K562 (cell line): ENCODE measurements around the gene DGKZ. TPM values are rescaled to one million over a fixed set of nuclear protein-coding genes. Genes with fewer than 3 reads are reported as not detected.
A peak's percentile ranks its signal among the peaks of the same experiment; 100 is the strongest.

Experiments used
- CEBPB ChIP-seq: fragments of 450-650 bp; IDR thresholded peaks from 2 replicates; pipeline ENCODE4 v1.6.1; 2016; ENCODE audit warnings: missing genetic modification characterization, missing compliant biosample characterization
- ETV1 ChIP-seq: fragments of 450-650 bp; conservative IDR thresholded peaks from 2 replicates; pipeline ENCODE4 v1.6.1; 2016; ENCODE audit warnings: missing genetic modification characterization, control low read depth, low read depth, missing compliant biosample characterization
- MECOM ChIP-seq: fragments of 250-450 bp; sonication (Bioruptor Pico); IDR thresholded peaks from 2 replicates; pipeline ENCODE4 v1.8.0; 2022; ENCODE audit warnings: inconsistent platforms
- MEF2D ChIP-seq: conservative IDR thresholded peaks from 2 replicates; pipeline ENCODE4 v1.6.1; 2016; ENCODE audit warnings: low read depth, missing genetic modification characterization, missing compliant biosample characterization
- PRMT5 ChIP-seq: sonication (generic); formaldehyde crosslinking; IDR thresholded peaks from 2 replicates; pipeline ENCODE4 v1.5.0; 2020; ENCODE audit warnings: missing genetic modification reagents
- RBM15 ChIP-seq: fragments of 200-400 bp; formaldehyde crosslinking; IDR thresholded peaks from 2 replicates; pipeline ENCODE4 v1.6.1; 2018; ENCODE audit warnings: mild to moderate bottlenecking, low read length, moderate library complexity; ENCODE audit not compliant: insufficient read depth
- RUNX1 ChIP-seq: sonication (generic); IDR thresholded peaks from 2 replicates; pipeline ENCODE4 v1.6.1; 2016; ENCODE audit warnings: antibody characterized with exemption, low read depth
- SRSF3 ChIP-seq: fragments of 200-400 bp; formaldehyde crosslinking; IDR thresholded peaks from 2 replicates; pipeline ENCODE4 v1.6.1; 2016; ENCODE audit warnings: mild to moderate bottlenecking, low read length, moderate library complexity; ENCODE audit not compliant: insufficient read depth
- TCF7L2 ChIP-seq: fragments of 150-350 bp; IDR thresholded peaks from 2 replicates; pipeline ENCODE4 v1.6.1; 2016; ENCODE audit warnings: low read depth, mild to moderate bottlenecking, low read length, moderate library complexity
- ZNF507 ChIP-seq: conservative IDR thresholded peaks from 2 replicates; pipeline ENCODE4 v1.6.1; 2017; ENCODE audit warnings: missing genetic modification characterization, missing compliant biosample characterization
- polyA plus RNA-seq, 8 experiments: library from polyadenylated mRNA; depleted of rRNA in 4 of 8; stranded (reverse) in 5 of 8; unstranded in 3 of 8; fragments of >200 nt; fragmentation: Nextera tagmentation in 2 of 8; fragmentation: Illumina TruSeq in 1 of 8; extraction: Ambion mirVana in 2 of 8; extraction: Trizol in 1 of 8; gene quantifications; 2 replicates each; pipeline versions ENCODE4 v1.2.1 to v1.2.3, GENCODE V29; 2011 to 2014; ENCODE audit warnings: inconsistent platforms in 1 of 8, missing spikeins in 1 of 8
- total RNA-seq, 7 experiments: library from RNA; depleted of rRNA in 6 of 7; stranded (reverse); fragments of >200 nt in 6 of 7; fragmentation: Illumina TruSeq in 2 of 7; extraction: Trizol in 2 of 7; gene quantifications; 2 replicates each; pipeline versions ENCODE4 v1.2.1 to v1.2.3, GENCODE V29; 2011 to 2021; ENCODE audit warnings: low replicate concordance in 1 of 7
- TF ChIP-seq, protein P1 (sequence below): sonication (generic); formaldehyde crosslinking; IDR thresholded peaks from 2 replicates; pipeline ENCODE4 v1.8.0; 2022; ENCODE audit warnings: mild to moderate bottlenecking, missing genetic modification reagents
- TF ChIP-seq, protein P2 (sequence below): fragments of 450-650 bp; IDR thresholded peaks from 2 replicates; pipeline ENCODE4 v1.6.1; 2016; ENCODE audit warnings: mild to moderate bottlenecking
- TF ChIP-seq, protein P3 (sequence below): fragments of 250-450 bp; sonication (Bioruptor Pico); IDR thresholded peaks from 2 replicates; pipeline ENCODE4 v1.9.0; 2021; ENCODE audit warnings: mild to moderate bottlenecking
- TF ChIP-seq, protein P4 (sequence below), 2 experiments: IDR thresholded peaks; 2 replicates each; pipeline ENCODE4 v1.6.1; 2012; ENCODE audit warnings: improper control_type of control experiment in 2 of 2, low read depth in 2 of 2, low read length in 2 of 2, borderline replicate concordance in 1 of 2
- TF ChIP-seq, protein P5 (sequence below): sonication (generic); formaldehyde crosslinking; IDR thresholded peaks from 2 replicates; pipeline ENCODE4 v1.8.0; 2022; ENCODE audit warnings: missing genetic modification reagents, mild to moderate bottlenecking, borderline replicate concordance

DGKZ gene
- total and polyA plus RNA-seq, 9 of the 15 experiments (the other 6 are each of a cell fraction or from before 2014, with no cell fraction given) = 0.51 to 100 (median 44.2) TPM

DNA sequence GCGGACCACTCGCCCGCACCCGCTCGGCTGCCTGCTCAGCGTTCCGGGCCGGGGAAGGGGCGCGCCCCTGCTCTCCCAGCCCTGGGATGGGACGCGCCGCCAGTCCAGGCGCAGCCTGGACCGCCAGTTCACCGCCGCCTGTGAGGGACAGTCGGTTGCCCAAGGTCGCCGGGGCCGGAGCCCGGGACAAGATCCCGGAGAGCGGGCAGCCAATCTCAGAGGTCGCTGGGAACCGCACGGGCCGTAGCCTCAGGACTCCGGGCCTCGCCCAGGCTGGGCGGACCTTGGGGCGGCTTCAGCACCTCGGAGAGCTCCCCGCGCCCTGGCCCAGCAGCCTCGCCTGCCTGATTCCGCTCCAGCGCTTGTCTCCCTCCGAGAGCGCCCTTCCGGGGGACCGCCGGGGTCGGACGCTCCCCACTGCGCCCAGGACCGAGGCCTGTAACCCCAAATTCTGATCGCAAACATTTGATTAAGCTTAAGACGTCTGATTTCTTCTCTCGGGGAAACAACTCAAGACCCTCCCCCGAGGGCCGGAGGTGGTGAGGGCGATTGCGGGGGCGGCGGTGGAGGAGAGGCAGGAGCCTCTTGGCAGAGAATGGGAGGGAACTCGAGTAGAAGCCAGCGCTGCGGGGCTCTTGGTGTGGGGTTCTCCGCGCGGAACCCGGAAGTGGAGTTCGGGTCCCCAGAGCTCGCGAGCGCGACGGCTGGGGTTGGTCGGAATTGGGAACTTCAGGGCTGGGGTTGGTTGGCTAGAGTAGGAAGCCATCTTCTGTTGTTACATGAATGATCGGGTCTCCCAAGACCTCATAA, 45.4 kb downstream of the DGKZ start (continued):
- TF ChIP-seq, protein P1, sequence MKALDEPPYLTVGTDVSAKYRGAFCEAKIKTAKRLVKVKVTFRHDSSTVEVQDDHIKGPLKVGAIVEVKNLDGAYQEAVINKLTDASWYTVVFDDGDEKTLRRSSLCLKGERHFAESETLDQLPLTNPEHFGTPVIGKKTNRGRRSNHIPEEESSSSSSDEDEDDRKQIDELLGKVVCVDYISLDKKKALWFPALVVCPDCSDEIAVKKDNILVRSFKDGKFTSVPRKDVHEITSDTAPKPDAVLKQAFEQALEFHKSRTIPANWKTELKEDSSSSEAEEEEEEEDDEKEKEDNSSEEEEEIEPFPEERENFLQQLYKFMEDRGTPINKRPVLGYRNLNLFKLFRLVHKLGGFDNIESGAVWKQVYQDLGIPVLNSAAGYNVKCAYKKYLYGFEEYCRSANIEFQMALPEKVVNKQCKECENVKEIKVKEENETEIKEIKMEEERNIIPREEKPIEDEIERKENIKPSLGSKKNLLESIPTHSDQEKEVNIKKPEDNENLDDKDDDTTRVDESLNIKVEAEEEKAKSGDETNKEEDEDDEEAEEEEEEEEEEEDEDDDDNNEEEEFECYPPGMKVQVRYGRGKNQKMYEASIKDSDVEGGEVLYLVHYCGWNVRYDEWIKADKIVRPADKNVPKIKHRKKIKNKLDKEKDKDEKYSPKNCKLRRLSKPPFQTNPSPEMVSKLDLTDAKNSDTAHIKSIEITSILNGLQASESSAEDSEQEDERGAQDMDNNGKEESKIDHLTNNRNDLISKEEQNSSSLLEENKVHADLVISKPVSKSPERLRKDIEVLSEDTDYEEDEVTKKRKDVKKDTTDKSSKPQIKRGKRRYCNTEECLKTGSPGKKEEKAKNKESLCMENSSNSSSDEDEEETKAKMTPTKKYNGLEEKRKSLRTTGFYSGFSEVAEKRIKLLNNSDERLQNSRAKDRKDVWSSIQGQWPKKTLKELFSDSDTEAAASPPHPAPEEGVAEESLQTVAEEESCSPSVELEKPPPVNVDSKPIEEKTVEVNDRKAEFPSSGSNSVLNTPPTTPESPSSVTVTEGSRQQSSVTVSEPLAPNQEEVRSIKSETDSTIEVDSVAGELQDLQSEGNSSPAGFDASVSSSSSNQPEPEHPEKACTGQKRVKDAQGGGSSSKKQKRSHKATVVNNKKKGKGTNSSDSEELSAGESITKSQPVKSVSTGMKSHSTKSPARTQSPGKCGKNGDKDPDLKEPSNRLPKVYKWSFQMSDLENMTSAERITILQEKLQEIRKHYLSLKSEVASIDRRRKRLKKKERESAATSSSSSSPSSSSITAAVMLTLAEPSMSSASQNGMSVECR (CRISPR knock-in tag) = peak; percentile 100
- no peak for TF ChIP-seq RBM15
- peak; percentile 94 for TF ChIP-seq PRMT5 (CRISPR knock-in tag)
- TF ChIP-seq ETV1 (tag) = peak; percentile 62
- TF ChIP-seq, protein P2, sequence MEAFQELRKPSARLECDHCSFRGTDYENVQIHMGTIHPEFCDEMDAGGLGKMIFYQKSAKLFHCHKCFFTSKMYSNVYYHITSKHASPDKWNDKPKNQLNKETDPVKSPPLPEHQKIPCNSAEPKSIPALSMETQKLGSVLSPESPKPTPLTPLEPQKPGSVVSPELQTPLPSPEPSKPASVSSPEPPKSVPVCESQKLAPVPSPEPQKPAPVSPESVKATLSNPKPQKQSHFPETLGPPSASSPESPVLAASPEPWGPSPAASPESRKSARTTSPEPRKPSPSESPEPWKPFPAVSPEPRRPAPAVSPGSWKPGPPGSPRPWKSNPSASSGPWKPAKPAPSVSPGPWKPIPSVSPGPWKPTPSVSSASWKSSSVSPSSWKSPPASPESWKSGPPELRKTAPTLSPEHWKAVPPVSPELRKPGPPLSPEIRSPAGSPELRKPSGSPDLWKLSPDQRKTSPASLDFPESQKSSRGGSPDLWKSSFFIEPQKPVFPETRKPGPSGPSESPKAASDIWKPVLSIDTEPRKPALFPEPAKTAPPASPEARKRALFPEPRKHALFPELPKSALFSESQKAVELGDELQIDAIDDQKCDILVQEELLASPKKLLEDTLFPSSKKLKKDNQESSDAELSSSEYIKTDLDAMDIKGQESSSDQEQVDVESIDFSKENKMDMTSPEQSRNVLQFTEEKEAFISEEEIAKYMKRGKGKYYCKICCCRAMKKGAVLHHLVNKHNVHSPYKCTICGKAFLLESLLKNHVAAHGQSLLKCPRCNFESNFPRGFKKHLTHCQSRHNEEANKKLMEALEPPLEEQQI = peak; percentile 57; the same call in 1 of the 2 replicates
- TF ChIP-seq, protein P3, sequence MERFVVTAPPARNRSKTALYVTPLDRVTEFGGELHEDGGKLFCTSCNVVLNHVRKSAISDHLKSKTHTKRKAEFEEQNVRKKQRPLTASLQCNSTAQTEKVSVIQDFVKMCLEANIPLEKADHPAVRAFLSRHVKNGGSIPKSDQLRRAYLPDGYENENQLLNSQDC (CRISPR knock-in tag) = no peak
- TF ChIP-seq, protein P4, sequence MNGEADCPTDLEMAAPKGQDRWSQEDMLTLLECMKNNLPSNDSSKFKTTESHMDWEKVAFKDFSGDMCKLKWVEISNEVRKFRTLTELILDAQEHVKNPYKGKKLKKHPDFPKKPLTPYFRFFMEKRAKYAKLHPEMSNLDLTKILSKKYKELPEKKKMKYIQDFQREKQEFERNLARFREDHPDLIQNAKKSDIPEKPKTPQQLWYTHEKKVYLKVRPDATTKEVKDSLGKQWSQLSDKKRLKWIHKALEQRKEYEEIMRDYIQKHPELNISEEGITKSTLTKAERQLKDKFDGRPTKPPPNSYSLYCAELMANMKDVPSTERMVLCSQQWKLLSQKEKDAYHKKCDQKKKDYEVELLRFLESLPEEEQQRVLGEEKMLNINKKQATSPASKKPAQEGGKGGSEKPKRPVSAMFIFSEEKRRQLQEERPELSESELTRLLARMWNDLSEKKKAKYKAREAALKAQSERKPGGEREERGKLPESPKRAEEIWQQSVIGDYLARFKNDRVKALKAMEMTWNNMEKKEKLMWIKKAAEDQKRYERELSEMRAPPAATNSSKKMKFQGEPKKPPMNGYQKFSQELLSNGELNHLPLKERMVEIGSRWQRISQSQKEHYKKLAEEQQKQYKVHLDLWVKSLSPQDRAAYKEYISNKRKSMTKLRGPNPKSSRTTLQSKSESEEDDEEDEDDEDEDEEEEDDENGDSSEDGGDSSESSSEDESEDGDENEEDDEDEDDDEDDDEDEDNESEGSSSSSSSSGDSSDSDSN (IDR thresholded peaks at IDR 0.05; ENCODE audit: borderline replicate concordance in 1 of 2, low read depth in 2 of 2, low read length in 2 of 2) = peak; percentile 92 to 97
- no peak for TF ChIP-seq ZNF507
- no peak for TF ChIP-seq MECOM (CRISPR knock-in tag)
- no peak for TF ChIP-seq CEBPB (tag)
- no peak for TF ChIP-seq TCF7L2
- no peak for TF ChIP-seq RUNX1
- no peak for TF ChIP-seq SRSF3
- TF ChIP-seq, protein P5, sequence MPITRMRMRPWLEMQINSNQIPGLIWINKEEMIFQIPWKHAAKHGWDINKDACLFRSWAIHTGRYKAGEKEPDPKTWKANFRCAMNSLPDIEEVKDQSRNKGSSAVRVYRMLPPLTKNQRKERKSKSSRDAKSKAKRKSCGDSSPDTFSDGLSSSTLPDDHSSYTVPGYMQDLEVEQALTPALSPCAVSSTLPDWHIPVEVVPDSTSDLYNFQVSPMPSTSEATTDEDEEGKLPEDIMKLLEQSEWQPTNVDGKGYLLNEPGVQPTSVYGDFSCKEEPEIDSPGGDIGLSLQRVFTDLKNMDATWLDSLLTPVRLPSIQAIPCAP (CRISPR knock-in tag) = peak; percentile 86; the same call in 1 of the 2 replicates
- TF ChIP-seq MEF2D = no peak
